ENCODE measurements around the gene ERFE. TPM values are rescaled to one million over a fixed set of nuclear protein-coding genes. Genes with fewer than 3 reads are reported as not detected.

The ERFE gene
- total and polyA plus RNA-seq, 9 of the 15 experiments (the other 6 are each of a cell fraction or from before 2014, with no cell fraction given): 0.55 to 8.2 (median 3.7) TPM

GRCh38 chr2:238169048-238169707, 10.4 kb downstream of the ERFE start (continued):
- TF ChIP-seq SRSF3 (IDR thresholded peaks at IDR 0.05; ENCODE audit: insufficient read depth, low read length) (no peak), EGR1 (conservative IDR thresholded peaks at IDR 0.05) (no peak), CHD7 (IDR thresholded peaks at IDR 0.05; ENCODE audit: low read depth, low read length) (no peak), ATF4 (CRISPR knock-in tag; IDR thresholded peaks at IDR 0.05) (peak; percentile 77), NCOA2 (IDR thresholded peaks at IDR 0.05; ENCODE audit: partially characterized antibody in 2 of 2) (no peak), TEAD4 (IDR thresholded peaks at IDR 0.05; ENCODE audit: low read length) (0 out of 2 replicates have a peak, but pooled peaks have one; percentile 1), TEAD4 (CRISPR knock-in tag; IDR thresholded peaks at IDR 0.05; ENCODE audit: borderline replicate concordance) (no peak), PRPF4 (IDR thresholded peaks at IDR 0.05; ENCODE audit: insufficient read depth, low read depth, low read length, poor library complexity, severe bottlenecking) (no peak), HNRNPL (IDR thresholded peaks at IDR 0.05; ENCODE audit: low read depth, low read length) (no peak), COPS2 (conservative IDR thresholded peaks at IDR 0.05) (no peak), CREB1 (IDR thresholded peaks at IDR 0.05) (no peak), CREB1 (CRISPR knock-in tag; IDR thresholded peaks at IDR 0.05) (no peak), GATA2 (CRISPR knock-in tag; IDR thresholded peaks at IDR 0.05) (no peak), ZNF76 (CRISPR knock-in tag; IDR thresholded peaks at IDR 0.05; ENCODE audit: borderline replicate concordance) (no peak), SNIP1 (IDR thresholded peaks at IDR 0.05; ENCODE audit: low read depth) (no peak)
- TF ChIP-seq, protein P1, sequence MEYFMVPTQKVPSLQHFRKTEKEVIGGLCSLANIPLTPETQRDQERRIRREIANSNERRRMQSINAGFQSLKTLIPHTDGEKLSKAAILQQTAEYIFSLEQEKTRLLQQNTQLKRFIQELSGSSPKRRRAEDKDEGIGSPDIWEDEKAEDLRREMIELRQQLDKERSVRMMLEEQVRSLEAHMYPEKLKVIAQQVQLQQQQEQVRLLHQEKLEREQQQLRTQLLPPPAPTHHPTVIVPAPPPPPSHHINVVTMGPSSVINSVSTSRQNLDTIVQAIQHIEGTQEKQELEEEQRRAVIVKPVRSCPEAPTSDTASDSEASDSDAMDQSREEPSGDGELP (CRISPR knock-in tag; IDR thresholded peaks at IDR 0.05; ENCODE audit: borderline replicate concordance): no peak

Measured in K562 (cell line).